Testis (tissue), 3 donors: ENCODE data around the gene UCK1. TPM values are rescaled to one million over a fixed set of nuclear protein-coding genes. Genes with fewer than 3 reads are reported as not detected.
"Not testable (repeated sequence)": the region's sequence is repeated elsewhere in the genome, so short reads cannot be mapped to it uniquely, and the experiment has no call there.

Experiments
- DNase-seq: peaks from one replicate; pipeline ENCODE4 v3.0.0-alpha.2; 2019
- H3K27ac ChIP-seq, 2 donors: fragments of 200-600 bp; sonication (generic); one replicate each; pipeline ENCODE4 v1.5.1; 2019
- H3K27me3 ChIP-seq: fragments of 200-600 bp; sonication (generic); one replicate; pipeline ENCODE4 v1.5.1; 2019
- H3K36me3 ChIP-seq: fragments of 200-600 bp; sonication (generic); one replicate; pipeline ENCODE4 v1.5.1; 2017; ENCODE audit warnings: low read depth; ENCODE audit errors: missing control alignments
- H3K4me1 ChIP-seq: fragments of 200-600 bp; sonication (generic); one replicate; pipeline ENCODE4 v1.5.1; 2019
- H3K4me3 ChIP-seq, 2 donors: fragments of 200-600 bp; sonication (generic); one replicate each; pipeline ENCODE4 v1.5.1; 2017 to 2019
- H3K9me3 ChIP-seq: fragments of 200-600 bp; sonication (generic); one replicate; pipeline ENCODE4 v1.5.1; 2017
- CTCF ChIP-seq, 3 experiments: fragments of 450-650 bp in 2 of 3; fragments of 200-600 bp in 1 of 3; sonication (generic) in 1 of 3; IDR thresholded peaks; one replicate each; pipeline ENCODE4 v1.5.1; 2016 to 2019; ENCODE audit warnings: antibody characterized with exemption in 3 of 3, mild to moderate bottlenecking in 2 of 3, moderate library complexity in 1 of 3
- POLR2A ChIP-seq: fragments of 450-650 bp; IDR thresholded peaks from one replicate; pipeline ENCODE4 v1.6.1; 2017; ENCODE audit warnings: antibody characterized with exemption, mild to moderate bottlenecking, moderate library complexity
- WGBS, 2 donors: methylation state at CpG; one replicate each; pipeline ENCODE4 v1.1.5; 2018; 5-methylcytosine and 5-hydroxymethylcytosine counted together
- intact Hi-C: fragments of 100-400 bp; cut with DNase I; formaldehyde crosslinking; loops from one replicate; pipeline ENCODE4 v1.15.1; 2023; ENCODE audit warnings: low total_unique reads
- polyA plus RNA-seq: library from polyadenylated mRNA; stranded (reverse); fragments of 350-450 nt; fragmentation: Illumina TruSeq; extraction: RNeasy Lipid Tissue Mini Kit (QIAGEN cat#74804); gene quantifications from one replicate; pipeline ENCODE4 v1.2.3, GENCODE V29; 2014; ENCODE audit warnings: low read depth, low replicate concordance; ENCODE audit not compliant: insufficient read depth
- total RNA-seq, 2 donors: library from RNA; depleted of rRNA; stranded (reverse); fragments of >200 nt; gene quantifications; one replicate each; pipeline ENCODE4 v1.2.3, GENCODE V29; 2016

The UCK1 gene
- total and polyA plus RNA-seq, 3 donors from 2014 or later: 34.3 to 49.9 (median 41.1) TPM

GRCh38 chr9:131554087-131554842 is 23.2 kb upstream of the UCK1 start:
- intact Hi-C loops: no loop called here
- WGBS, 2 donors: 46 to 62% methylated on average over 10 to 37 of the region's 60 CpGs

GRCh38 chr9:131552030-131552429 is 21.0 kb upstream of the UCK1 start:
- DNase-seq: no peak
- TF ChIP-seq POLR2A (no peak), CTCF (IDR thresholded peaks at IDR 0.05) (no peak)
- Histone ChIP-seq H3K4me3 (no peak overlapping the region), H3K27ac (no peak overlapping the region), H3K9me3 (no peaks in the 10 kb centered on the region), H3K36me3 (no peaks in the 10 kb centered on the region), H3K27me3 (no peaks in the 10 kb centered on the region), H3K4me1 (no peaks in the 10 kb centered on the region)
- WGBS, 2 donors: 78 to 95% methylated on average over 6 of the region's 6 CpGs
- intact Hi-C loops: no loop called here

More at GRCh38 chr9:131554087-131554842, 23.2 kb upstream of the UCK1 start:
- no peaks in the 10 kb centered on the region for H3K27me3 ChIP-seq
- DNase-seq: no peak
- H3K36me3 ChIP-seq: no peaks in the 10 kb centered on the region
- H3K4me3 ChIP-seq: peak overlapping the region in 1 of 2 donors; percentile 26
- H3K4me1 ChIP-seq: no peaks in the 10 kb centered on the region
- H3K27ac ChIP-seq: no peak overlapping the region
- TF ChIP-seq POLR2A: no peak
- TF ChIP-seq CTCF (IDR thresholded peaks at IDR 0.05): no peak
- H3K9me3 ChIP-seq: no peaks in the 10 kb centered on the region

- H3K27ac ChIP-seq, H3K4me1 ChIP-seq, intact Hi-C loops, H3K9me3 ChIP-seq, H3K36me3 ChIP-seq, H3K27me3 ChIP-seq, H3K4me3 ChIP-seq: not testable (repeated sequence)
- DNase-seq: peak; percentile 32
- WGBS, 2 donors: 24 to 49% methylated on average over 8 of the region's 8 CpGs
These were observed 19.4 kb upstream of the UCK1 start for GRCh38 chr9:131550465-131550864.

GRCh38 chr9:131549186-131549585 is 18.1 kb upstream of the UCK1 start:
- WGBS, 2 donors: 82 to 85% methylated on average over 10 of the region's 10 CpGs

GRCh38 chr9:131546336-131547084 is 15.4 kb upstream of the UCK1 start:
- no peaks in the 10 kb centered on the region for H3K9me3 ChIP-seq
- no peak for DNase-seq
- no peaks in the 10 kb centered on the region for H3K27me3 ChIP-seq
- peak overlapping the region; percentile 18 to 21 for H3K4me3 ChIP-seq
- 4% methylated on average over 31 to 45 of the region's 49 CpGs for WGBS, 2 donors
- peaks cover 4% of the 10 kb centered on the region for H3K4me1 ChIP-seq
- H3K36me3 ChIP-seq: no peaks in the 10 kb centered on the region
- intact Hi-C loops: no loop called here
- H3K27ac ChIP-seq: no peak overlapping the region
- TF ChIP-seq POLR2A (no peak), CTCF (IDR thresholded peaks at IDR 0.05) (no peak)

More at GRCh38 chr9:131549186-131549585, 18.1 kb upstream of the UCK1 start:
- H3K27ac ChIP-seq, H3K36me3 ChIP-seq, H3K4me3 ChIP-seq, H3K4me1 ChIP-seq, DNase-seq, H3K9me3 ChIP-seq, H3K27me3 ChIP-seq, intact Hi-C loops: not testable (repeated sequence)
